HFF-Myc (cell line): ENCODE results near the gene PTPRN2.

Experiments
- DNase-seq: peaks from one replicate; pipeline ENCODE4 v3.0.0-alpha.2; 2011; ENCODE audit warnings: low read depth; ENCODE audit errors: extremely low read depth
- H3K4me3 ChIP-seq: replicated peaks from 2 replicates; pipeline ENCODE4 v1.5.1; 2011; ENCODE audit warnings: low read depth, mild to moderate bottlenecking, control low read depth, low read length
- CTCF ChIP-seq: IDR thresholded peaks from 2 replicates; pipeline ENCODE4 v1.5.1; 2012; ENCODE audit warnings: mild to moderate bottlenecking, low read depth, low read length, control low read depth; ENCODE audit errors: missing control alignments

The PTPRN2 gene

GRCh38 chr7:158506626-158507025, 81.0 kb downstream of the PTPRN2 start:
- TF ChIP-seq CTCF: no peak
- no peak for DNase-seq
- H3K4me3 ChIP-seq: no peak overlapping the region

GRCh38 chr7:158505683-158506082, 81.9 kb downstream of the PTPRN2 start:
- TF ChIP-seq CTCF: no peak
- no peak for DNase-seq
- no peak overlapping the region for H3K4me3 ChIP-seq

- TF ChIP-seq CTCF: no peak
Measured at GRCh38 chr7:158502068-158502750, 85.4 kb downstream of the PTPRN2 start.

DNA sequence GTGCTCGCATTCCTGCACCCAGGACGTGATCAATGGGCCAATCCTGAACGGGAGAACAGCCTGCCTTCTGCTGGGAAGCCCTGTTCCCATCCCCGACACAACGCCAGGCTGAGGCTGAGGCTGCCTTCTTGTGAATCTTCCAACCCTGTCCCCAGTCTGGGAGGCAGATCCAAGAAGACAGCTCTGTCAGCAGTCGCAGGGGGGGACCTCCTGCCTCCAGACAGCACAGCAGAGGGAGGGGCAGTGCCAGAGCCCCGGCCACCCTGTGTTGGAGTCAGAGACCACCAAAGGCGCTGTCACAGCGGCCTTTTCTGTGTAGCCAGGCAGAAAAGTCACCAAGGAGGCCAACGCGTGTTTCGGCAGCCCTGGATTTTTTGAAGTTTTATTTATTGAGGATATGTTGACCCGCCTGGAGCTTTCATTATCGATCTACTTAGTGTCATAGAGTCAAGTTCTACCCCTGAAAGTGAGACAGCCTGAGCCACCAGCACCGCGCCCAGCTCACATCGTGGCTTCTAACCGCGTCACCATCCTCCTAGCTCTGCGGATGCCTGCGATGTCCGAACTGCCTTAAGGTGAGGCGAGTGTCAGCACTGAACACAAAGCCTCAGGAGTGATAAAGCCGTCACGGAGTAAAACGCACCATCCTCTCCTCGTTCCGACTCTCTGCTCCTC, 86.1 kb downstream of the PTPRN2 start:
- no peak for TF ChIP-seq CTCF
- no peak for DNase-seq
- H3K4me3 ChIP-seq: no peak overlapping the region

More at GRCh38 chr7:158502068-158502750, 85.4 kb downstream of the PTPRN2 start:
- no peak overlapping the region for H3K4me3 ChIP-seq
- DNase-seq: no peak

DNA sequence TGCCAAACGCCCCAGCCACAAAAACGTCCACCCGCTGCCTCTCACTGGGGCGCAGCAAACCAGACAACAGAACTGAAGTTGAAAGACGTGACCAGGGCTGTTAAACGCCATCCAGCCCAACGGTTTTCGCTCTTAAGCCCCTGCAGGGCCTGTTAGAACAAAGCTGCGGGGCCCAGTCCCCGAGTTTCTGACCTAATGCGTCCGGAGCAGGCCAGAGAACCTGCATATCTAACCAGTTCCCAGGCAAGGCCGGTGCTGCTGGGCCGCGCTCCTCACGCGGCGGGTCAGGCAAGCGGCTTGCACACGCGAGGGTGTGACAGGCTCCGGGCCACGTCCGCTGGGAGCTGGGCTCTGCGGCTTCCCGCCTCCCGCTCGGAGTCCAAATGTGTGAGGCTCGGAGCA, 87.0 kb downstream of the PTPRN2 start:
- H3K4me3 ChIP-seq: no peak overlapping the region
- DNase-seq: no peak
- no peak for TF ChIP-seq CTCF

DNA sequence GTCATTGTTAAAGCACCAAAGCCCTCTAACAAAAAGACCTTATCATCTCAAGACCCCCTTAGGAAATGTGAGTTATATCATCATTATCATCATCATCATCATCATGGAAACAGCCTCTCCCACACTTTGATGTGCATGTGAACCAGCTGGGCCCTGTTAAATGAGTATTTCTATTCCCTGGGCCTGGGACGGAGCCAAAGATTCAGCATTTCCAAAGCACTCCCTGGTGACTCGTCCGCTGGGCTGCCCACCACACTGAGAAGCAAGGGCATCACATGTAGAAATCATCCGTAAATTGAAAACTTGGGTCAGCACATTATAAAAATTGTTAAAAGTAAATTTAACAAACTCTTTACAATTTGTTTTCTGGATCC, 88.6 kb downstream of the PTPRN2 start:
- H3K4me3 ChIP-seq: no peak overlapping the region
- no peak for DNase-seq
- TF ChIP-seq CTCF: no peak
